AG04450 (cell line): ENCODE data around the gene AMBRA1. TPM values are rescaled to one million over a fixed set of nuclear protein-coding genes. Genes with fewer than 3 reads are reported as not detected.

Experiments used
- CTCF ChIA-PET: fragments of 300-600, 350-600 bp; formaldehyde crosslinking; extraction: SDS; loops from one replicate; lab custom pipeline; 2022; ENCODE audit warnings: antibody characterized with exemption, inconsistent platforms; lab: Charles Lee
- POLR2A ChIA-PET: fragments of 350-600 bp; formaldehyde crosslinking; extraction: SDS; loops from one replicate; lab custom pipeline; 2021; ENCODE audit warnings: antibody characterized with exemption, inconsistent platforms; lab: Yijun Ruan, JAX
- DNase-seq: peaks from one replicate; pipeline ENCODE4 v3.0.0-alpha.2; 2011; ENCODE audit warnings: low read depth, low spot score
- H3K27ac ChIP-seq: one replicate; pipeline ENCODE4 v1.5.1; 2012; ENCODE audit warnings: low read depth, low read length, control low read depth
- H3K27me3 ChIP-seq: one replicate; pipeline ENCODE4 v1.6.0; 2012; ENCODE audit warnings: low read length; ENCODE audit not compliant: control insufficient read depth, insufficient read depth
- H3K4me3 ChIP-seq: 2 replicates; pipeline ENCODE4 v1.5.1; 2011; ENCODE audit warnings: mild to moderate bottlenecking, low read depth, low read length, control low read depth
- H3K9me3 ChIP-seq: 2 replicates; pipeline ENCODE4 v1.5.1; 2012; ENCODE audit warnings: low read length; ENCODE audit not compliant: control insufficient read depth, insufficient read depth
- polyA plus RNA-seq: library from polyadenylated mRNA; depleted of rRNA; stranded (reverse); fragments of >200 nt; gene quantifications from 2 replicates; pipeline ENCODE4 v1.2.3, GENCODE V29; 2011
- TF ChIP-seq, protein P1 (sequence below): IDR thresholded peaks from 2 replicates; pipeline ENCODE4 v1.5.1; 2011; ENCODE audit warnings: low read depth, low read length, control low read depth, inconsistent platforms

Gene AMBRA1
- polyA plus RNA-seq, 1 experiment: 12.8 TPM

DNA sequence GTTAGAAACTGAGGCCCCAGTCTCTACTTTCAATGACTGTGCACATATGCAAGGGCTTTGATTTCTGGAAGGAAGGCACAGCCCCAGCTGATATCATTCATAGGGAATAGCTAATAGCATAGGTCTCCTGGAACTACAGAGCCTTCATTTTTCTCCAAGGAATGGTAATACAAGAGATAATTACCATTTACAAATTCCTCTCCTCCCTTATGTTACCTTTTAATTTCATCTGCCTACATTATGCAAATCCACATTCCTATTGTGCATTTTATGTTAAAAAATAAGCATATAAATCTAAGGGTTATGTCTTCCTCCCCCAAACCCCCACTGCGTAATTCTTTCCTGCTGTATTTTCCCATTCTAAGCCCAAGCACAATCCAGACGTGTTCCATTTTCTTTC is 94.9 kb downstream of the AMBRA1 start:
- Histone ChIP-seq H3K27me3 (no peaks in the 10 kb centered on the region), H3K4me3 (no peak overlapping the region), H3K9me3 (no peaks in the 10 kb centered on the region), H3K27ac (no peak overlapping the region)
- DNase-seq: no peak
- TF ChIP-seq, protein P1, sequence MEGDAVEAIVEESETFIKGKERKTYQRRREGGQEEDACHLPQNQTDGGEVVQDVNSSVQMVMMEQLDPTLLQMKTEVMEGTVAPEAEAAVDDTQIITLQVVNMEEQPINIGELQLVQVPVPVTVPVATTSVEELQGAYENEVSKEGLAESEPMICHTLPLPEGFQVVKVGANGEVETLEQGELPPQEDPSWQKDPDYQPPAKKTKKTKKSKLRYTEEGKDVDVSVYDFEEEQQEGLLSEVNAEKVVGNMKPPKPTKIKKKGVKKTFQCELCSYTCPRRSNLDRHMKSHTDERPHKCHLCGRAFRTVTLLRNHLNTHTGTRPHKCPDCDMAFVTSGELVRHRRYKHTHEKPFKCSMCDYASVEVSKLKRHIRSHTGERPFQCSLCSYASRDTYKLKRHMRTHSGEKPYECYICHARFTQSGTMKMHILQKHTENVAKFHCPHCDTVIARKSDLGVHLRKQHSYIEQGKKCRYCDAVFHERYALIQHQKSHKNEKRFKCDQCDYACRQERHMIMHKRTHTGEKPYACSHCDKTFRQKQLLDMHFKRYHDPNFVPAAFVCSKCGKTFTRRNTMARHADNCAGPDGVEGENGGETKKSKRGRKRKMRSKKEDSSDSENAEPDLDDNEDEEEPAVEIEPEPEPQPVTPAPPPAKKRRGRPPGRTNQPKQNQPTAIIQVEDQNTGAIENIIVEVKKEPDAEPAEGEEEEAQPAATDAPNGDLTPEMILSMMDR: no peak
- POLR2A ChIA-PET: no interaction called here
- CTCF ChIA-PET: interaction anchor here (4.3 kb wide), 1 partner anchor 9 kb away, joined by 34 read pairs; no protein-coding TSS in a partner anchor

DNA sequence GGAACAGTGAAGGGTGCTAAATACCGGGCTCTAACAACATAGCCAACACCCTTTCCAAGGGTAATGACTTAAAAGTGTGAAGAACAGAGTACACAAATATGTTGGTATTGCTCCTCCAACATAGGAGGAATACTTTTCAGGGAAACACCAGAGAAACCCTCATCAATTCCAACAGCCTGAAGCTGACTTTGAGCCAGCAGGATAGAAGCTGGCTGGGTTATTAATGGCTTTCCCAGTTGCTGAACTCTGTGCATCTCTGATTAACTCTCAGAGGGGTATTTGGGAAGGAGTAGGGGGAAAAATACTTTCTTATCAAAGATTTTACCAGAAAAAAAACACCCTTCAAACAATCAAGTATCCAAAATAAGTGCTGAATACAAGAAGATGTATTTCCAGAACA is 95.6 kb downstream of the AMBRA1 start:
- no peaks in the 10 kb centered on the region for H3K27me3 ChIP-seq
- POLR2A ChIA-PET: no interaction called here
- no peaks in the 10 kb centered on the region for H3K9me3 ChIP-seq
- TF ChIP-seq, protein P1: no peak
- no peak overlapping the region for H3K27ac ChIP-seq
- CTCF ChIA-PET: interaction anchor here (0.6 to 4.3 kb wide), 3 partner anchors 8 to 109 kb away, joined by 3 to 34 read pairs (median 9); no protein-coding TSS in a partner anchor
- no peak for DNase-seq
- H3K4me3 ChIP-seq: no peak overlapping the region

DNA sequence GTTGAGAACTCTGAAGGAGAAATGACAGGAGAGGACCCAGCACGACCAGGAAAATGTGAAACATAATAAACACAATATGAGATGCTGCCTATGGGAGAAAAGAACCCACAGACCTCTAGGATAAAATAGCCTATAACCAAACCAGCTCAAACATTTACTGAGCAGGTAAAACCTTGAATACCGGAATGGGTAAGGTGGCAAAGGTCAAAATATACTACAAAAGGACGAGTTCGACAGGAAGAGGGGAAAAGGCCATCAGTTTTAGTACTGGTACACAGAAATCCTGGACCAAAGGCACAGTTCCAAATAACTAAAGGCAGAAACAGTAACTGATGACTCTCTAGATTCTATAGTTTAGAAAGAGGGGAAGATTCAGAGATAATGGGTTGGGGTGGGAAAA is 96.3 kb downstream of the AMBRA1 start:
- CTCF ChIA-PET: interaction anchor here (1.2 to 4.3 kb wide), 2 partner anchors 7 to 32 kb away, joined by 3 to 34 read pairs; no protein-coding TSS in a partner anchor
- Histone ChIP-seq H3K27ac (no peak overlapping the region), H3K27me3 (no peaks in the 10 kb centered on the region), H3K9me3 (no peaks in the 10 kb centered on the region), H3K4me3 (no peak overlapping the region)
- TF ChIP-seq, protein P1: no peak
- DNase-seq: no peak
- POLR2A ChIA-PET: no interaction called here

DNA sequence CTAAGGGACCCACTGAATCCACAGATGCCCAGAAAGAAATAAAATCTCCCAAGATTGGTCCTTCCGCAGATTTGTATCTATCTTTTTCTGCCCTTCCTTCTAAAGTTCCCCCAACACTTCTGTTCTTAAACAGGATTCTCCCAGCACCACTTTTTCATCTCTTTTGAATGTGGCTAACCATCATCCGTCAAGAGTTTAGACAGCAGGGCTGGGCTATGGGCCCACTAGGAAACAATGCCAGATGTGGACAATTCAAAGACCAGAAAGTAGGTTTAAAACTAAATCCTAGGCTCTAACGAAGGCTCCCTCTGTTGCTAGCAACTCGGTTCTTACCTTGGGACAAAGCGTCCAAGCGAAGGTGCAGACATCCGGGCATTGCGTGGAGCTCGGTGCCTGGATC is 100.0 kb downstream of the AMBRA1 start:
- no peak for DNase-seq
- CTCF ChIA-PET: interaction anchor here (1.3 to 4.9 kb wide), 2 partner anchors 28 to 36 kb away, joined by 3 to 28 read pairs; no protein-coding TSS in a partner anchor

DNA sequence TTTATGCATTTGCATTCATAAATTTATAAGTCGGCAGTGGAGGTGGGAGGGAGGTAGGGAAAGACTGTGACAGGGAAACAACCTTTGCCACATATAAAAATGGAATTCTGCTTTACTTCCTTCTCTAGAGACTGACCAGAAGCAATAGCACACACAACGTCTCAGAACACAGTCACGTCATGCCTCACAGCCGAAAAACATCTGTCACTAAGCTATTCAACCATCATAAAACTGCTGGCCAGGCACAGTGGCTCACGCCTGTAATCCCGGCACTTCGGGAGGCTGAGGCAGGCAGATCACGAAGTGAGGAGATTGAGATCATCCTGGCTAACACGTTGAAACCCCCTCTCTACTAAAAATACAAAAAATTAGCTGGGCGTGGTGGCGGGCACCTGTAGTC is 101.3 kb downstream of the AMBRA1 start:
- POLR2A ChIA-PET: interaction anchor here (0.6 to 1.0 kb wide), 2 partner anchors 13 to 15 kb away, joined by 3 to 5 read pairs; no protein-coding TSS in a partner anchor
- TF ChIP-seq, protein P1: no peak

More for the DNA sequence above, 100.0 kb downstream of the AMBRA1 start:
- TF ChIP-seq, protein P1: no peak
- no peak overlapping the region for H3K27ac ChIP-seq
- no peaks in the 10 kb centered on the region for H3K9me3 ChIP-seq
- no peaks in the 10 kb centered on the region for H3K27me3 ChIP-seq
- no peak overlapping the region for H3K4me3 ChIP-seq
- POLR2A ChIA-PET: interaction anchor here (0.6 kb wide), 1 partner anchor 20 kb away, joined by 3 read pairs; no protein-coding TSS in a partner anchor

More for the DNA sequence above, 101.3 kb downstream of the AMBRA1 start:
- DNase-seq: no peak
- H3K4me3 ChIP-seq: no peak overlapping the region
- CTCF ChIA-PET: interaction anchor here (4.9 kb wide), 1 partner anchor 37 kb away, joined by 28 read pairs; no protein-coding TSS in a partner anchor
- H3K9me3 ChIP-seq: no peaks in the 10 kb centered on the region
- no peak overlapping the region for H3K27ac ChIP-seq
- no peaks in the 10 kb centered on the region for H3K27me3 ChIP-seq
